Adrenal gland (tissue), 5 donors: ENCODE results near the gene LCE1E.

ENCODE experiments used
- POLR2A ChIP-seq, 2 donors: fragments of 450-650 bp; IDR thresholded peaks; one replicate each; pipeline ENCODE4 v1.6.1; 2017; ENCODE audit warnings: antibody characterized with exemption in 2 of 2, mild to moderate bottlenecking in 2 of 2, moderate library complexity in 1 of 2
- TF ChIP-seq, protein P1 (sequence below), 6 experiments: fragments of 450-650 bp in 4 of 6; fragments of 200-600 bp in 2 of 6; sonication (generic) in 1 of 6; IDR thresholded peaks; 1 replicate in 5 of 6; 2 replicates in 1 of 6; pipeline versions ENCODE4 v1.5.1 to v1.8.0; 2016 to 2021; ENCODE audit warnings: antibody characterized with exemption in 6 of 6, mild to moderate bottlenecking in 2 of 6, moderate library complexity in 1 of 6
- donor health status: DM: no; HTN: no; CAD: no.

DNA sequence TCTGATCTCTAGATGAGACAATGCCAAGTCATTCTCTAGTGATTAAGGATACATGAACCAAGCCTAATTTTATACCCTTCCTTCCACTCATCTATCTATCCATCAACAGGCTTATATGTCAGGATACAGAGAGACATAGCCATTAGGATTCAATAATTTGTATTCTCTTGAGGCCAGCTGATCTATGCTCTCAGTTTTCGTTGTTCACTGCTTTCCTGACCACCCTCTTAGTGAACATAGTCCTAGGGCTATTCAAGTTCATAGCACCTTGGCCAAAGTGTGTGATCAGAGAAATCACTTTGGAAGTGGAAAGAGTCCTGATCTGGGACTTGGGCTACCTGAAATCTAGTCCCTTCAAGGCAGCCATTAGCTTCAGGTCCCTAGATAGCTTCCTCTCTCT, 32.5 kb upstream of the LCE1E start:
- TF ChIP-seq, protein P1, sequence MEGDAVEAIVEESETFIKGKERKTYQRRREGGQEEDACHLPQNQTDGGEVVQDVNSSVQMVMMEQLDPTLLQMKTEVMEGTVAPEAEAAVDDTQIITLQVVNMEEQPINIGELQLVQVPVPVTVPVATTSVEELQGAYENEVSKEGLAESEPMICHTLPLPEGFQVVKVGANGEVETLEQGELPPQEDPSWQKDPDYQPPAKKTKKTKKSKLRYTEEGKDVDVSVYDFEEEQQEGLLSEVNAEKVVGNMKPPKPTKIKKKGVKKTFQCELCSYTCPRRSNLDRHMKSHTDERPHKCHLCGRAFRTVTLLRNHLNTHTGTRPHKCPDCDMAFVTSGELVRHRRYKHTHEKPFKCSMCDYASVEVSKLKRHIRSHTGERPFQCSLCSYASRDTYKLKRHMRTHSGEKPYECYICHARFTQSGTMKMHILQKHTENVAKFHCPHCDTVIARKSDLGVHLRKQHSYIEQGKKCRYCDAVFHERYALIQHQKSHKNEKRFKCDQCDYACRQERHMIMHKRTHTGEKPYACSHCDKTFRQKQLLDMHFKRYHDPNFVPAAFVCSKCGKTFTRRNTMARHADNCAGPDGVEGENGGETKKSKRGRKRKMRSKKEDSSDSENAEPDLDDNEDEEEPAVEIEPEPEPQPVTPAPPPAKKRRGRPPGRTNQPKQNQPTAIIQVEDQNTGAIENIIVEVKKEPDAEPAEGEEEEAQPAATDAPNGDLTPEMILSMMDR (IDR thresholded peaks at IDR 0.05) = no peak
- TF ChIP-seq POLR2A (IDR thresholded peaks at IDR 0.05) = no peak
